Aortic smooth muscle cell (primary cell): Measurements from ENCODE around the gene HRG. TPM values are rescaled to one million over a fixed set of nuclear protein-coding genes. Genes with fewer than 3 reads are reported as not detected.

Source experiments
- total RNA-seq: library from RNA; depleted of rRNA; stranded (reverse); fragments of >200 nt; gene quantifications from 2 replicates; pipeline ENCODE4 v1.2.3, GENCODE V29; 2014

Gene HRG
- total RNA-seq = not detected in 2 replicates

GRCh38 chr3:186665625-186666188, at the start of gene HRG:
HRG (plus strand) TSS chr3:186666014; CDS start chr3:186666032, 18 bp downstream.

GRCh38 chr3:186639778-186640472, 25.9 kb upstream of the HRG start, which contains the start of gene FETUB:
FETUB (plus strand) TSS chr3:186640399; CDS start chr3:186640461, 62 bp downstream.

GRCh38 chr3:186717039-186717457, 51.2 kb downstream of the HRG start, which contains the start of gene KNG1:
KNG1 (plus strand) TSS chr3:186717359; CDS start chr3:186717543, 184 bp downstream.

Other genes starting within 250 kb of the HRG start
- gene CRYGS, start 121.6 kb upstream of the HRG start, total RNA-seq = 1.1 and 1.2 TPM in 2 replicates
- gene TBCCD1, start 98.7 kb upstream of the HRG start, total RNA-seq = 14.7 and 14.9 TPM in 2 replicates
- gene DNAJB11, start 95.3 kb upstream of the HRG start, total RNA-seq = 59.1 and 60.5 TPM in 2 replicates
- gene AHSG, start 53.0 kb upstream of the HRG start, total RNA-seq = not detected in 2 replicates
- gene FETUB, start 25.6 kb upstream of the HRG start, total RNA-seq = not detected in 2 replicates
- gene KNG1, start 51.3 kb downstream of the HRG start, total RNA-seq = not detected in 2 replicates
- 483 and 487 TPM in 2 replicates for gene EIF4A2, start 117.6 kb downstream of the HRG start, total RNA-seq
- gene RFC4, start 140.5 kb downstream of the HRG start, total RNA-seq = 16.4 and 27.2 TPM in 2 replicates
- gene ADIPOQ, start 176.7 kb downstream of the HRG start, total RNA-seq = not detected in 2 replicates